Vagina (tissue), 2 donors: ENCODE results near the gene SYF2.

Experiments
- CTCF ChIP-seq, 3 experiments: fragments of 450-650 bp in 2 of 3; fragments of 200-600 bp in 1 of 3; sonication (generic) in 1 of 3; IDR thresholded peaks; one replicate each; pipeline ENCODE4 v1.5.1; 2017 to 2019; ENCODE audit warnings: antibody characterized with exemption in 3 of 3, mild to moderate bottlenecking in 2 of 3, moderate library complexity in 2 of 3
- POLR2AphosphoS5 ChIP-seq, 2 donors: sonication (generic); formaldehyde crosslinking; IDR thresholded peaks; one replicate each; pipeline ENCODE4 v1.9.0; 2017; ENCODE audit warnings: antibody characterized with exemption in 2 of 2, mild to moderate bottlenecking in 2 of 2, low read depth in 1 of 2; ENCODE audit not compliant: insufficient read depth in 1 of 2

GRCh38 chr1:25257196-25257595 is 24.9 kb upstream of the SYF2 start:
- TF ChIP-seq POLR2AphosphoS5 (IDR thresholded peaks at IDR 0.05; ENCODE audit: insufficient read depth in 1 of 2, low read depth in 1 of 2) (no peak), CTCF (IDR thresholded peaks at IDR 0.05) (no peak)
